Measurements from ENCODE around the gene PADI1. TPM values are rescaled to one million over a fixed set of nuclear protein-coding genes. Genes with fewer than 3 reads are reported as not detected.

Gene PADI1
- total RNA-seq, 1 experiment from 2014 or later: not detected

- no peak for DNase-seq (ENCODE audit: extremely low read depth, low read depth)
Measured at GRCh38 chr1:17292299-17293160, 87.6 kb downstream of the PADI1 start.

GRCh38 chr1:17293681-17294425 lies 88.9 kb downstream of the PADI1 start:
- DNase-seq (ENCODE audit: extremely low read depth, low read depth): no peak

GRCh38 chr1:17295292-17295691 lies 90.4 kb downstream of the PADI1 start:
- DNase-seq (ENCODE audit: extremely low read depth, low read depth): no peak

Small RNA genes lying within 50 kb of the gene (small RNA-seq; reads per million reads assigned to genes)
- 0 reads per million in 2 experiments for gene MIR3972

Other genes with a start within 250 kb of the PADI1 start
- 0.49 and 0.52 TPM in 2 replicates for gene MFAP2, start 224.5 kb upstream of the PADI1 start, total RNA-seq (2014; rRNA removed; shearing (Covaris generic))
- gene ATP13A2, start 193.2 kb upstream of the PADI1 start, total RNA-seq (2014; rRNA removed; shearing (Covaris generic)): 23.2 and 30.9 TPM in 2 replicates
- gene SDHB, start 151.1 kb upstream of the PADI1 start, total RNA-seq (2014; rRNA removed; shearing (Covaris generic)): 233 and 251 TPM in 2 replicates
- 0.10 TPM in 1 of 2 replicates, not detected in the other for gene PADI2, start 85.7 kb upstream of the PADI1 start, total RNA-seq (2014; rRNA removed; shearing (Covaris generic))
- not detected in 2 replicates for gene PADI3, start 44.0 kb downstream of the PADI1 start, total RNA-seq (2014; rRNA removed; shearing (Covaris generic))
- gene PADI4, start 103.1 kb downstream of the PADI1 start, total RNA-seq (2014; rRNA removed; shearing (Covaris generic)): not detected in 2 replicates
- not detected in 2 replicates for gene PADI6, start 167.1 kb downstream of the PADI1 start, total RNA-seq (2014; rRNA removed; shearing (Covaris generic))
- 72.6 and 75.0 TPM in 2 replicates for gene RCC2, start 234.5 kb downstream of the PADI1 start, total RNA-seq (2014; rRNA removed; shearing (Covaris generic))

Measured in NCI-H460 (cell line).